AG04449 (cell line): ENCODE measurements around the gene DRC3.
A peak's percentile ranks its signal among the peaks of the same experiment; 100 is the strongest.

Source experiments
- CTCF ChIA-PET: fragments of 350-600 bp; formaldehyde crosslinking; extraction: SDS; loops from one replicate; lab custom pipeline; 2021; ENCODE audit warnings: antibody characterized with exemption; lab: Yijun Ruan, JAX
- POLR2A ChIA-PET: fragments of 400-600, 350-600 bp; formaldehyde crosslinking; extraction: SDS; loops from one replicate; lab custom pipeline; 2020; ENCODE audit warnings: antibody characterized with exemption, inconsistent platforms; lab: Yijun Ruan, JAX
- DNase-seq: peaks from one replicate; pipeline ENCODE4 v3.0.0-alpha.2; 2010; ENCODE audit warnings: low read depth, low spot score
- H3K4me3 ChIP-seq: 2 replicates; pipeline ENCODE4 v1.5.1; 2011; ENCODE audit warnings: low read depth, mild to moderate bottlenecking, control low read depth, low read length
- CTCF ChIP-seq: IDR thresholded peaks from one replicate; pipeline ENCODE4 v1.5.1; 2011; ENCODE audit warnings: mild to moderate bottlenecking, moderate library complexity, low read length, control low read depth, inconsistent platforms; ENCODE audit not compliant: insufficient read depth; ENCODE audit errors: missing control alignments

Gene DRC3

GRCh38 chr17:18020971-18021370, 48.3 kb downstream of the DRC3 start:
- no peak for TF ChIP-seq CTCF
- CTCF ChIA-PET = interaction anchor here (0.7 to 4.6 kb wide), 3 partner anchors 12 to 129 kb away, joined by 3 to 30 read pairs (median 5); no protein-coding TSS in a partner anchor
- no peak for DNase-seq
- no peak overlapping the region for H3K4me3 ChIP-seq
- POLR2A ChIA-PET = no interaction called here

- ChIA-PET POLR2A (no interaction called here), CTCF (interaction anchor here (1.8 to 4.6 kb wide), 2 partner anchors 11 to 130 kb away, joined by 5 to 30 read pairs; no protein-coding TSS in a partner anchor)
Measured at GRCh38 chr17:18021372-18021771, 48.7 kb downstream of the DRC3 start.

GRCh38 chr17:18025241-18025944, 52.7 kb downstream of the DRC3 start:
- ChIA-PET CTCF (interaction anchor here (0.6 to 4.9 kb wide), 10 partner anchors 8 to 383 kb away, joined by 3 to 25 read pairs (median 3); no protein-coding TSS in a partner anchor), POLR2A (no interaction called here)
- TF ChIP-seq CTCF = no peak
- no peak overlapping the region for H3K4me3 ChIP-seq
- no peak for DNase-seq

More at GRCh38 chr17:18021372-18021771, 48.7 kb downstream of the DRC3 start:
- H3K4me3 ChIP-seq = no peak overlapping the region
- no peak for TF ChIP-seq CTCF
- no peak for DNase-seq

GRCh38 chr17:18025945-18026776, 53.5 kb downstream of the DRC3 start:
- POLR2A ChIA-PET = no interaction called here
- CTCF ChIA-PET = interaction anchor here (0.6 to 4.9 kb wide), 11 partner anchors 8 to 384 kb away, joined by 3 to 25 read pairs (median 4); no protein-coding TSS in a partner anchor
- DNase-seq = peak; percentile 49
- peak; percentile 8 for TF ChIP-seq CTCF
- H3K4me3 ChIP-seq = no peak overlapping the region

GRCh38 chr17:18027280-18027679, 54.6 kb downstream of the DRC3 start:
- ChIA-PET POLR2A (no interaction called here), CTCF (interaction anchor here (1.3 to 4.9 kb wide), 6 partner anchors 9 to 136 kb away, joined by 3 to 25 read pairs (median 6); no protein-coding TSS in a partner anchor)
- no peak for TF ChIP-seq CTCF
- no peak for DNase-seq
- H3K4me3 ChIP-seq = no peak overlapping the region
